ENCODE data around the gene ZNF804A.
"Not testable (repeated sequence)": the region's sequence is repeated elsewhere in the genome, so short reads cannot be mapped to it uniquely, and the experiment has no call there.

Gene ZNF804A

DNA sequence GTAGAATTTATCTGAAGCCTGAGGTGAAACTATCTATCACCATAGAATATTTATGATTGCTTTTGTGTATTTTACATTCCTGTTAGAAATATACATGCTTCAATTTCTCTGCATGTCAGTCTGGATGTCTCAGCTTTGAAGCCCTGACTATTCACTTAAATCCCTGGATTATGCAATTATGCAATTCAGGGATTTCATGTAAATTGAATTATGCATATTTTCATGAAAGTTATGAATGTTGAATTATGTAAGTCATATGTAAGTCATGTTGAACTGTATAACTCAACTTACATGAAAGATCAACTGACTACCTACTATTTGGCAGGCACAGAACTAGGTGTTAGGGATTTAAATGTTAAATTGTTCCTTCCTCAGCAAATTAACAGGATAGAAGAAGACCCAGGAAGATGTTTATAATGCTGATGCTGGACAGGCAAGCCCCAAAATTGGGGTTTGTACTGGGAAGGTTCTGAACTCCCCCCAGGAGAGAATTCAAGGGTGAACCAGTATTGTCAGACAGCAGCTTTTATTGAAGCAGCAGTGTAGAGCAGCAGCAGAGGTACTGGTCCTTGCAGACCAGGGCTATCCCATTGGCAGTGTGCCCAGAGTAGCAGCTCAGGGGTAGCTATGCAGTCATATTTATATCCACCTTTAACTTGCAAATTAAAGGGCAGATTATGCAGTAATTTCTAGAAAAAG, 236.5 kb downstream of the ZNF804A start:
- DNase-seq: no peak

DNA sequence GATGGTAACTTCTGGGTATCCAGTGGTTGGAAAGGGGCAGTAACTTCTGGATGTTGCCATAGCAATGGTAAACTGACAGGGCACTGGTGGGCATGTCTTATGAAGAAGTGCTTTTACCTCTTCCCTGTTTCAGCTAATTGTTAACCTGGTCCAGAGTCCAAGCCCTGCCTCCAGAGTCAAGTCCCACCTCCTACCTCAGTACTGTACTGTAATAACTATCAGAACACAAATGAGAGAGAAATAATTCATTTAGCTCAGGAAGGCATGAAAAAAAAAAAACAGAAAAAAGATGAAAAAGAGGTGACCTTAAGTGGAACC, 237.0 kb downstream of the ZNF804A start:
- DNase-seq: no peak

DNA sequence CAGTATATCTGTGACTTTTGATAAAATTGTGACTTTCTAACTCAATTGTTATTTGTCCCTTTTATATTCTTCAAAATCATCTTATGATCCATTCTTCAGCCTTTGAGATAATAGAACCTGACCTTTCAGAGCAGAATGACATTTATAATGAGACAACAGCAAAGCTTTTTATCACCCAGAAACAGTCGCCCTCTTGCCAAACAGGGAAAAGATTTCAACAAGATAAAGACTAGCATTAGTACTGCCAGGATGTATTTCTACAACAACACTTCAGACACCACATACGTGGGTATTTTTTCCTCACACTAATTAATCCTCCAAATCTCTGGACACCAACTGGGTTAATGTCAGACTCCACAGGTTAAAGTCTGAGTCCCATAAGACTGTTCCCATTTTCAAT, 249.0 kb downstream of the ZNF804A start:
- DNase-seq: no peak

DNA sequence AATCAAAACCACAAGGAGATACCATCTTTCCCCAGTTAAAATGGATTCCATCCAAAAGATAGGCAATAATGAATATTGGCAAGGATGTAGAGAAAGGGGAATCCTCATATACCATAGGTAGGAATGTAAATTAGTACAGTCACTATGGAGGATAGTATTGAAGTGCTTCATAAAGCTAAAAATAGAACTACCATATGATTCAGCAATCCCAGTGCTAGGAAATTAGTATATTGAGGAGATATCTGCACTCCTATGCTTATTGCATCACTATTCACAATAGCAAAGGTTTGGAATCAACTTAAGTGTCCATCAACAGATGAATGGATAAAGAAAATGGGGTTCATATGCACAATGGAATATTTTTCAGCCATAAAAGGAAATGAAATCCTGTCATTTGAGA, 251.2 kb downstream of the ZNF804A start:
- no peak for DNase-seq

DNA sequence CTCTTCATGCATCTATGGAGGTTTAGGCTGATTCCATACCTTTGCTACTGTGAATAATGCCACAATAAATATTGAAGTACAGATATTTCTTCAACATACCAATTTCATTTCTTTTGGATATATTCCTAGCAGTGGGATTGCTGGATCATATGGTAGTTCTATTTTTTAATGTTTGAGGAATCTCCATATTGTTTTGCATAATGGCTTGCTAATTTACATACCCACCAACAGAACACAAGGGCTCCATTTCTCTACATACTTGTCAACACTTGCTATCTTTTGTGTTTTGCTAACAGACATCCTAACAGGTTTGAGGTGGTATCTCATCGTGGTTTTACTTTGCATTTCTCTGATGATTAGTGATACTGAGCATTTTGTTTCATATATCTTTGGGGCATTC, 253.2 kb downstream of the ZNF804A start:
- DNase-seq: no peak

DNA sequence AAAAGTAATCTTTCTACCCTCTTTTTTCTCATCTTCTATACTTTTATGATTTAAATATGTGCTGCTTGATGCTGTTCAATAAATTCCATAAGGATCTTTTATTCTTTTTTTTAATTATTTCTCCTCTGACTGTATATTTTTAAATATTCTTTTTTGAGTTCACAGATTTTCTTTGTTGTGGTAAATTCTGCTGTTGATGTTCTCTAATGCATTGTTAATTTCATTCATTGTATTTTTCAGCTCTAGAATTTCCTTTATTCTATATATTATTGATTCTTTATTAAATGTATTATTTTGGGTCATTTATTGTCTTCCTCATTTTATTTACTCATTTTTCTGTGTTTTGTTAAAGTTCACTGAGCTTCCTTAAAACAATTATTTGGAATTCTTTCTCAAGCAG, 260.9 kb downstream of the ZNF804A start:
- DNase-seq: no peak

DNA sequence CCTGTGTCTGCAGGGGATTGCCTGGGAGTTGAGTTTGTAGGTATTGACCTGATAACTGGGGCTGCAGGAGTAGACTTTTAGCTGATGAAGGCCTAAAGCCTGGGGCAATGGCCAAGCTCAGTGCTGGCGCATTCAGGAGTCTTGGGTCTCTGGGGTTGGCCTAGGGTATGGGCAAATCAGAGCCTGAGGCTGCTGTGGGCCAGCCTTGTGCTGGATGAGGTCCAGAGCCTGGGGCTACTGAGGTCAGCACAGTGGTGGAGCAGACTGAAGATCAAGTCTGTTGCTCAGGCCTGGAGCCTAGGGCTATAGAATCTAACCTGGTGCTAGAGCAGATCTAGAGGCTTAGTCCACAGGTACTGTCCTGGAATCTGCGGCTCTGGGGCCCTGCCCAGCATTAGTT, 262.4 kb downstream of the ZNF804A start:
- no peak for DNase-seq

DNA sequence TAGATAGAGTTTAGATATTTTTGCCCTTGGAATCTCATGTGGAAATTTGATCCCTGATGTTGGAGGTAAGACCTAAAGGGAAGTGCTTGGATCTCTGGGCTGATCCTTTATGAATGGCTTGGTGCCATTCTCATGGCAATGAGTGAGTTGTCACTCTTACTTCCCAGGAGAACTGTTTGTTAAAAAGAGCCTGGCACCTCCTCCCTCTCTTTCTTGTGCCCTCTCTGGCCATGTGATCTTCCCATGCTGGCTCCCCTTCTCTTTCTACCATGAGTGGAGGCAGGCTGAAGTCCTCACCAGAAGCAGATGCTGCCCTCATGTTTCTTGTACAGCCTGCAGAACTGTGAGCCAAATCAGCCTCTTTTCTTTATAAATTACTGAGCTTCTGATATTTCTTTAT, 276.9 kb downstream of the ZNF804A start:
- no peak for DNase-seq

DNA sequence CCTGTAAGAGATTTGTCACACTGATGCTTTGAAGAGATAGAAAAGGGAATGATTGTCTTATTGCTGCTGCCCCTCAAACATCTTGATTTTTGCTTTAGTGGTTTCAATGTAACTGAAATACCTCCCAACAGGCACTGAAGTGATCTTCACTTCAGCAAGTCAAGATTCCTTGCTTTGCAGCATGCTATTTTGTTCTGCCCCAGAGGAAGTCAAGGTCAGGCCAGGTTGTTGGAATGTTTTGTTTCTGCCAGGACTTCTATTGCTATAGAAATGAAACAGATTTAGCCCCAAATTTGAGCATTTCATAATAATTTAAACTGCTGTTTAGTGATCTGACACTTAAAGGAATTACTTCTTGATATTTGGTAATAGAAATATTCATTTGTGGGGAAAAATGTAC, 277.6 kb downstream of the ZNF804A start:
- DNase-seq: no peak

DNA sequence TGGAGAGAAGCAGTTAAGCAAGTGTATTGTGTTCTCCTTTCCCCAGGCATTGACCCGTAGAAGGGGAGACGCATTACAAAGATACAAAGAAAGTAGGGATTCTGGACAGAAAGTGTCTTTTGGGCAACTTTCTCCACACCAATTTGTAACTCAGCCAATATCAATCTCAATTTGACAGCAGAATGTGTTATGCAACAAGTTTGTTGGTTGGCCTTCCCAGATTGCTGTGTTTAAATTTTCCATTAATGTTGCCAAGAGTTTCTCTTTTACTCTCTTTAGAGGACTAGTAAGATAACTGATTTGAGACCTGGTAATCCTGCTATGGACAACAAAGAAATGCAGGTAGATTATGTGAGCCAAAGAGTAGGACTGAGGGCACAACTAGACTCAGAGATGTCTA, 279.6 kb downstream of the ZNF804A start:
- no peak for DNase-seq

DNA sequence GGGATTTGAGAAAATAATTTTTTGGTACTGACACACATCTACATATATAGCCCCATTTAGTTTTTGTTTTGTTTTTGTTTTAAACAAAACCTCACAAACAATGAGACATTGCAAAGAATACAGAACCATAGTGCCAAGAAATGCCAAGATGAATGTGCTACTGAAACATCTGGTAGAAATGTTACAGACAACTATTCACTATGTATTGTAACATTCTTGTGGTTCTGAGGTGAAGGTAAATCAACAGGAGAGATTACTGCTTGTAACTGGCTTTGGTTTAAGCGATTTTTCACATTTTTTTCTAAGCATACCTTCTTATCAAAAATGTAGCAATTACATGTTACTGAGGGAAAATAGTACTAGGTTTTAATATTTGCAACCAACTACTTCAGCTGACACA, 281.3 kb downstream of the ZNF804A start:
- DNase-seq: no peak

DNA sequence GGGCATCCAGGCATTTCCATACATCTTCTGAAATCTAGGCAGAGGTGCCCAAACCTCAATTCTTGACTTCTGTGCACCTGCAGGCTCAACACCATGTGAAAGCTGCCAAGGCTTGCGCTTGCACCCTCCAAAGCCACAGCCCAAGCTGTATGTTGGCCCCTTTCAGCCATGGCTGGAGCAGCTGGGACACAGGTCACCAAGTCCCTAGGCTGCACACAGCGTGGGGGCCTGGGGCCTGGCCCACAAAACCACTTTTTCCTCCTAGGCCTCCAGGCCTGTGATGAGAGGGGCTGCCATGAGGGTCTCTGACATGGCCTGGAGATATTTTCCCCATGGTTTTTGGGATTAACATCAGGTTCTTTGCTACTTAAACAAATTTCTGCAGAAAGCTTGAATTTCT, 288.3 kb downstream of the ZNF804A start:
- DNase-seq: not testable (repeated sequence)

DNA sequence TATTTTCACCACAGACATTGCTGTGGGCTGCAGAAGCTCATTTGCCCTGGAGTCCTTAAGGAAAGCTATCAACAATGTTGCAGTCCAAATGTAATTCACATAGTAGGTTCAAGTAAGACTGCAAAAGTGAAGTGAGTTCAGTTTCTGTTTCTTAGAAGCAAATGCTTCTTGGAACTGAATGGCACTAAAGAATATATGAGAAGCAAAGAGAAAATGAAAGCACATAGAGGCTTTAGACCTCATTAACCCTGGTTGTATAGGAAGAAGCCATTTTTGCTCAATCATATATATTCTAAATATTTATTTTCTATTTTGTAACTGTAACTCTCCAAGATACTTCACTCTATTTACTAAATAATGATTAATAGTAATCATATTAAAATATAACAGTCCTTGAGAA, 292.0 kb downstream of the ZNF804A start:
- no peak for DNase-seq

DNA sequence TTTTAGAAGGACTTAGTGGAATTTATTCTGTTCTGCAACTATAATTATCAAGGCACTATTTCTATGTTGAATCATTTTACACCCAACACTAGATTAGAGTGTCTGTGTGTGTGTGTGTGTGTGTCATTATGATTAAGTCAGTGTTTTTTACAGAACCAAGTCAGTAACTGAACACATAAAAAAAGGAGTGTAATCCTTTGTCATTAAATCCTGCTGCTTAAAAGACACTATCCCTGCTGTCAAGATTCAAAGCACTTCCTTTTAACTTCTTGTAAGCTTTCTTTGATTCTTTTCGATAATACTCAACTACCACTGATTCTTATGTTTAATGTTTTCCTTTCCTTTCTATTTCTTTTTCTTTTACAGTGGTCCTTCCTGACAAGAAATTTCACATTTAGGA, 306.7 kb downstream of the ZNF804A start:
- no peak for DNase-seq

DNA sequence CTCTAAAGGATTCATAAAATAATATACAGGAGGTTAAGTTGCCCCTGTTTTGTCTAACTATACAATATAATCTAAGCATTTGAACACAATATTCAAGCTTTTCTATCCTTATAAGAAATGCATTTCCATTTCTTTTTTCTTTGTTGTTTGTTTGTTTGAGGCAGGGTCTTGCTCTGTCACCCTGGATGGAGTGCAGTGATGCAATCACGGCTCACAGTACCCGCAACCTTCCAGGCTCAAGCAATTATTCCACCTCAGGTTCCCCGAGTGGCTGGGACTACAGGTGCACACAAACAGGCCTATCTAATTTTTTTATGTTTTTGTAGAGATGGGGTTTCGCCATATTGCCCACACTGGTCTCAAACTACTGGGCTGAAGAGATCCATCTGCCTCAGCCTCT, 307.8 kb downstream of the ZNF804A start:
- no peak for DNase-seq

DNA sequence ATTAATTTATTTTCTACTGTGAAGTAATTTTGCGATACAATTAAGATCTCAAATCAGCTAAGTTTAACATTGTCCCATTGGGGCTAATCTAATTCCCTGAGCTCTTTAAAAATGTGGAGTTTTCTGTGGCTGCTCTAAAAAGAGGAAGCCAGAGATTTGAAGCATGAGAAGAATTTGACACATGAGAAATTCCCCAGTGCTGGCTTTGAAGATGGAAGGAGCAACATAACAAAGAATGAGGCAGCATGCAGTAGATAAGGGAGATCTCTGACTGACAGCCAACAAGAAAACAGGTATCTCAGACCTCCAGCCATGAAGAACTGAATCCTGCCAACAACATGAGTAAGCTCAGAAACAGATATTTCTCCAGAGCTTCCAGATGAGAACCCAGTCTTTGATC, 308.4 kb downstream of the ZNF804A start:
- no peak for DNase-seq

DNA sequence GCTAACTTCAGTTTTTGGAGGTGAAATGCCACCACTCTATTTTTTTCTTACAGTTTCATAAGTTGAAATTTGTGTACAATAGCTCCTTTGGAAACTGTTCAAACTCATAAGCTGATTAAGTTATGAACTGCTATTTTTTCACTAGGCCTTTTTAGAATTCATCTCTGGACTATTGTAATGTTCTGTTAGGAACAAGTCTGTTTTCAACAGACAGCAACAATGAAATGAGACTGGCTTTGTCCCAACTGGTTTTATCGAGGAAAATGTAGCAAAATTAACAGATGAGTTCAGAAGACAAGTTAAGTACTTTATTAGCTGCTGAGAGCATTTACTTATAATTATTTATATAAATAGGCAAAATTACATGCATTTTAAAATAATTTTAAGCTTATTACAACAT, 310.6 kb downstream of the ZNF804A start:
- DNase-seq: no peak

DNA sequence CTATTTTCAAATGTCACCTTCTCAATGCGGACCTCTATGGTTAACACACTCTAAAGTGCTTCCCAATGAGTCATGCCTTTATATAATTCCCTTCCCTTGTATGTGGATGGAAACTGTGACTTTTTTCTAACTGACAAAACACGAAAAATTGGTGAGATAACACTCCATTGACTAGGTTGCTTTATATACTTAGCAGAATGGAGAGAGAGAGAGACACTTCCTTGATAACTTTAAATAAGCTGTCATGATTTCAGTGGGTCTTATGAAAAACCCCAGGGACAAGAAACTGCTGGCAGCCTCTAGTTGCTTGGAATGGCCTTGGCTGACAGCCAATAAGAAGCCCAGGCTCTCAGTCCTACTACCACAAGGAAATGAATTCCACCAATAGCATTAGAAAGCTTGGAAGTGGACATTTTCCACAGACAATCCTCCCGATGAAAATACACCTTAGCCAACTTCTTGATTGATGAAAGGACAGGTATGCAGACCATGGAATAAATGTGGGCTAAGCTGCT, 322.2 kb downstream of the ZNF804A start:
- no peak for DNase-seq

DNA sequence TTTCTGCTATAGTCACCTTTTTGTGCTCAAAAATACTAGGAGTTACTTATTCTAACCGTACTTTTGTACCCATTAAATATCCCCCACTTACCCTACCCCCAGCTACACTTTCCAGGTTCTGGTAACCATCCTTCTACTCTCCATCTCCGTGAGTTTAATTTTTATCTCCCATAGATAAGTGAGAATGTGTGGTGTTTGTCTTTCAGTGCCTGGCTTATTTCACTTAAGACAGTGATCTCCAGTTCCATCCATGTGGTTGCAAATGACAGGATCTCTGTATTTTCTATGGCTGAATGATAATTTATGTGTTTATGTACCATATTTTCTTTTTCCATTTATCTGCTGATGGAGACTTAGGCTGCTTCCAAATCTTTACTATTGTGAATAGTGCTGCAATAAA, 323.3 kb downstream of the ZNF804A start:
- no peak for DNase-seq

DNA sequence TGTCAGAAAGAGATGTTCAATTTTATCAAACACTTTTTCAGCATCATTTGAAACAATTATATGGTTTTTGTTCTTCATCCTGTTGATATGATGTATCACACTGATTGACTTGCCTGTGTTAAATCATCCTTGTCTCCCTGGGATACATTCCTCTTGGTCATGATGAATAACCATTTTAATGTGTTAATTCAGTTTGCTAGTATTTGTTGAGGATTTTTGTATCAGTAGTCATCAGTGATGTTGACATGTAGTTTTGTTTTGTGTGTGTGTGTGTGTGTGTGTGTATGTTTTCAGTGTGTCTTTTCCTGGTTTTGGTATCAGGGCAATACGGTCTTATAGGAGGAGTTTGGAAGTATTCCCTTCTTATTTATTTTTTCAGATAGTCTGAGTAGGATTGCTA, 325.4 kb downstream of the ZNF804A start:
- DNase-seq: no peak

DNA sequence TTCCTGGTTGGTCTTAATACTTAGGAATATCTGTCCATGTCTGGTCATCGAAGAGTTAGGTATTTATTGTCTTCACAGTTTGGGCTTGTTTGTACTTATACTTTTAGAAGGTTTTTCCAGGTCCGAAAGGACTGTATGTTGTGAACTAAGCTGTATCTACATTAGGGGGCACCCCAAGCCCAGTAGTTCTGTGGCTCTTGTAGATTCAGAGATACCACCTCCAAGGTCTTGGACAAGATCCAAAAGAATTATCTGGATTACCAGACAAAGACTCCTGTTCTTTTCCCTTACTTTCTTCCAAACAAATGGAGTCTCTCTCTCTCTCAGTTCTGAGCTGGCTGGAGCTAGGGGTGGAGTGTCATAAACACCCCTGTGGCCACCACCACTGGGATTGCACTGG, 328.7 kb downstream of the ZNF804A start:
- DNase-seq: no peak

DNA sequence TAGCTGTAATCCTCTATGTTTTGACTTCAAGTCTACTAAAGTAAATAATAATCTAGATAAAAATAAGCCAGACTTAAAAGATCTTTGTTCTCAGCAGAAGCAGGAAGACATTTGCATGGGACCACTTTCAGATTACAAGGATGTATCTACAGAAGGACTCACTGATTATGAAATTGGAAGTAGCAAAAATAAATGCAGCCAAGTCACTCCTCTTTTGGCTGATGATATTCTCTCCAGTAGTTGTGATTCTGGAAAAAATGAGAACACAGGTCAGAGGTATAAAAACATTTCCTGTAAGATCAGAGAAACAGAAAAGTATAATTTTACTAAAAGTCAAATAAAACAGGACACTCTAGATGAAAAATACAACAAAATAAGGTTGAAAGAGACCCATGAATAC, 338.4 kb downstream of the ZNF804A start:
- DNase-seq: no peak

DNA sequence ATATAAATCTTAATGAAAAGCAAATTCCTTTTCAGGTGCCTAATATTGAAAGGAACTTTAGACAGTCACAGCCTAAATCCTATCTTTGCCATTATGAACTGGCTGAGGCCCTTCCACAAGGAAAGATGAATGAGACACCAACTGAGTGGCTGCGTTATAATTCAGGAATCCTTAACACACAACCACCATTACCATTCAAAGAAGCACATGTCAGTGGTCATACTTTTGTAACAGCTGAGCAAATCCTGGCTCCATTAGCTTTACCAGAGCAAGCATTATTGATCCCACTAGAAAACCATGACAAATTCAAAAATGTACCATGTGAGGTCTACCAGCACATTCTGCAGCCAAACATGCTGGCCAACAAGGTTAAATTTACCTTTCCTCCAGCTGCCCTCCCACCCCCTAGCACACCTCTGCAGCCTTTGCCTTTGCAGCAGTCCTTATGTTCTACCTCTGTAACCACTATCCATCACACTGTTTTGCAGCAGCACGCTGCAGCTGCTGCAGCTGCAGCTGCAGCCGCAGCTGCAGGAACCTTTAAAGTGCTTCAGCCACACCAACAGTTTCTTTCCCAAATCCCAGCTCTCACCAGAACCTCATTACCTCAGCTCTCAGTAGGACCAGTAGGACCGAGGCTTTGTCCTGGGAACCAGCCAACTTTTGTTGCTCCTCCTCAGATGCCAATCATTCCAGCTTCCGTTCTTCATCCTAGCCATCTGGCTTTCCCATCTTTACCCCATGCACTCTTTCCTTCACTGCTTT, 340.1 kb downstream of the ZNF804A start:
- DNase-seq: no peak

DNA sequence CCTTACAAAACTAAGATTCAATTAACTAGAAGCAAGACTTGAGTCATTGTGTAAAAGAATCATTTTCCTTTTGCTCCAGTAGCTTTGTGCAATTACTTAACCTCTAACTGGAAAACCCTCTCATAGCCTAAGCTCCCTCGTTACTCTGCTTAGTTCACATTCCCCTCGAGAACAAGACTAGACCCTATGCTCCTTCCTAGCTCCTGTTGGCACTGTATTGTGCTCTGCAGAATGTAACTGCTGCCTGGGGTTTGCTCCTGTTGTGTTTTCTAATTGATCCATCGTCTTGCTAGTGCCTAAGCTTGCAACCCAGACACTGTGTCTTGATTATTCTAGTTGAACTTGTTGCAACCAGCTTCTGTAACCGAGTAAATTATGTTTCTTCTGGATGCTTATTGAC, 347.0 kb downstream of the ZNF804A start:
- DNase-seq: no peak

DNA sequence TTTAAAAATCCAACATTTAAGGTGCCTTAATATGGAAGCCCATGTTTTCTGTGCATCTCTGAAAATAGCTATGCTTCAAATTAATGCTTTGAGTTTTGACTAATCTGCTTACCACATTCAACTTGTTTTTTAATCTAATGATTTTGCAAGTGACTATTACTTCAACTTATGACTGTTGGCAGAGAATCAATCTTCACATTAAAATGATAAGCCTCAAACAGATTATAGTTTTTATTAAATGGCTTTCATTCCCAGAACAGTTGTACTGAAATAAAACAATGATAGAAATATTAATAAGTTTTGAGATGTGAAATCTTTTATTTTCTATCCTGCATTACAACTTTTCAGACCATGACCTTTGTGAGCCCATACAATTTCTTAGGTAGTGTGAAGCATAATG, 347.5 kb downstream of the ZNF804A start:
- DNase-seq: no peak

Data from inflammatory macrophage (primary cell).